Prostate gland (tissue), 2 donors: ENCODE measurements around the gene LATS2.

Source experiments
- POLR2A ChIP-seq: fragments of 450-650 bp; IDR thresholded peaks from one replicate; pipeline ENCODE4 v1.6.1; 2016; ENCODE audit warnings: antibody characterized with exemption, mild to moderate bottlenecking
- POLR2AphosphoS5 ChIP-seq: sonication (generic); formaldehyde crosslinking; IDR thresholded peaks from one replicate; pipeline ENCODE4 v1.6.1; 2017; ENCODE audit warnings: antibody characterized with exemption
- TF ChIP-seq, protein P1 (sequence below), 4 experiments: fragments of 200-600 bp in 2 of 4; fragments of 450-650 bp in 2 of 4; sonication (generic) in 2 of 4; IDR thresholded peaks; 1 replicate in 3 of 4; 2 replicates in 1 of 4; pipeline ENCODE4 v1.5.1; 2016 to 2019; ENCODE audit warnings: antibody characterized with exemption in 4 of 4, mild to moderate bottlenecking in 2 of 4, moderate library complexity in 2 of 4

DNA sequence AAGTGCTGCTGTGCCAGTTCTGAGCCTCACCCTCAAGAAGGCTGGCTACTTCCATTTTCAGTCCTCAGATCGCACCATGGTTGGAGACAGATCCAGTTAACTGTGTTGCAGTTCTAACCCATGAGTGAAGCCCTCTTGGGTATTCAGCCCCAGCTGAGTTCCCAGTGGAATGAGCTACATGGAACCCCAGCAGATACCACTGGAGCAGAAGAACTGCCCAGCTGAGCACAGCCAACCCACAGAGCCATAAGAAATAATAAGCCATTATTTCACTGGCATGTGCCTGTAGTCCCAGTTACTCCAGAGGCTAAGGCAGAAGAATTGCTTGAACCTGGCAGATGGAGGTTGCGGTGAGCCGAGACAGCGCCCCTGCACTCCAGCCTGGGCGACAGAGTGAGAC lies 59.9 kb downstream of the LATS2 start:
- TF ChIP-seq, protein P1, sequence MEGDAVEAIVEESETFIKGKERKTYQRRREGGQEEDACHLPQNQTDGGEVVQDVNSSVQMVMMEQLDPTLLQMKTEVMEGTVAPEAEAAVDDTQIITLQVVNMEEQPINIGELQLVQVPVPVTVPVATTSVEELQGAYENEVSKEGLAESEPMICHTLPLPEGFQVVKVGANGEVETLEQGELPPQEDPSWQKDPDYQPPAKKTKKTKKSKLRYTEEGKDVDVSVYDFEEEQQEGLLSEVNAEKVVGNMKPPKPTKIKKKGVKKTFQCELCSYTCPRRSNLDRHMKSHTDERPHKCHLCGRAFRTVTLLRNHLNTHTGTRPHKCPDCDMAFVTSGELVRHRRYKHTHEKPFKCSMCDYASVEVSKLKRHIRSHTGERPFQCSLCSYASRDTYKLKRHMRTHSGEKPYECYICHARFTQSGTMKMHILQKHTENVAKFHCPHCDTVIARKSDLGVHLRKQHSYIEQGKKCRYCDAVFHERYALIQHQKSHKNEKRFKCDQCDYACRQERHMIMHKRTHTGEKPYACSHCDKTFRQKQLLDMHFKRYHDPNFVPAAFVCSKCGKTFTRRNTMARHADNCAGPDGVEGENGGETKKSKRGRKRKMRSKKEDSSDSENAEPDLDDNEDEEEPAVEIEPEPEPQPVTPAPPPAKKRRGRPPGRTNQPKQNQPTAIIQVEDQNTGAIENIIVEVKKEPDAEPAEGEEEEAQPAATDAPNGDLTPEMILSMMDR (IDR thresholded peaks at IDR 0.05), result no peak
- TF ChIP-seq POLR2A, result no peak
- no peak for TF ChIP-seq POLR2AphosphoS5
